Gastrocnemius medialis (tissue), 4 donors: Measurements from ENCODE around the gene ST6GALNAC2.

Experiments used
- POLR2A ChIP-seq, 2 donors: fragments of 450-650 bp; IDR thresholded peaks; one replicate each; pipeline ENCODE4 v1.6.1; 2017; ENCODE audit warnings: antibody characterized with exemption in 2 of 2, mild to moderate bottlenecking in 2 of 2, moderate library complexity in 2 of 2
- TF ChIP-seq, protein P1 (sequence below), 5 experiments: fragments of 450-650 bp in 3 of 5; fragments of 200-600 bp in 2 of 5; sonication (generic) in 2 of 5; IDR thresholded peaks in 4 of 5; conservative IDR thresholded peaks in 1 of 5; 1 replicate in 4 of 5; 2 replicates in 1 of 5; pipeline ENCODE4 v1.5.1; 2016 to 2019; ENCODE audit warnings: antibody characterized with exemption in 5 of 5, mild to moderate bottlenecking in 3 of 5, moderate library complexity in 3 of 5

DNA sequence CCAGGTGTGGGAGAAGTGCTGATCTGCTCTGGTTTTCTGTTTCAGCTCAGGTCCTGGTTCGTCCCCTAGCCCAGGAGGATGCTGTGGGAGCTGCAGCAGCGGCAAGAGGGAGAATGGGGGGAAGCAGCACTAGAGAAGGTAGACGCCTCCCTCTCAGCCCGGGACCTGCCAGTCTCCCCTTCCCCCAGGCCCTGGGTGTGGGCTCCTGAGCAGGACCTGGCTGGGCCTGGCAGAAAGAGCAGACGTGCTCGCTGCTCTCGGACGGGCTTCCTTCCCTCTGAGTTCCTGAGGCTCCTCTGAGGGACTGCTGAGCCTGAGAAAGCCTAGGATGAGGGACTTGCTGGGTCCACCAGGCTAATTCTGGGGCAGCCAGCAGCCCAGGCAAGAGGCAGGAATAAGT lies 42.7 kb downstream of the ST6GALNAC2 start:
- TF ChIP-seq POLR2A (IDR thresholded peaks at IDR 0.05) = no peak
- TF ChIP-seq, protein P1, sequence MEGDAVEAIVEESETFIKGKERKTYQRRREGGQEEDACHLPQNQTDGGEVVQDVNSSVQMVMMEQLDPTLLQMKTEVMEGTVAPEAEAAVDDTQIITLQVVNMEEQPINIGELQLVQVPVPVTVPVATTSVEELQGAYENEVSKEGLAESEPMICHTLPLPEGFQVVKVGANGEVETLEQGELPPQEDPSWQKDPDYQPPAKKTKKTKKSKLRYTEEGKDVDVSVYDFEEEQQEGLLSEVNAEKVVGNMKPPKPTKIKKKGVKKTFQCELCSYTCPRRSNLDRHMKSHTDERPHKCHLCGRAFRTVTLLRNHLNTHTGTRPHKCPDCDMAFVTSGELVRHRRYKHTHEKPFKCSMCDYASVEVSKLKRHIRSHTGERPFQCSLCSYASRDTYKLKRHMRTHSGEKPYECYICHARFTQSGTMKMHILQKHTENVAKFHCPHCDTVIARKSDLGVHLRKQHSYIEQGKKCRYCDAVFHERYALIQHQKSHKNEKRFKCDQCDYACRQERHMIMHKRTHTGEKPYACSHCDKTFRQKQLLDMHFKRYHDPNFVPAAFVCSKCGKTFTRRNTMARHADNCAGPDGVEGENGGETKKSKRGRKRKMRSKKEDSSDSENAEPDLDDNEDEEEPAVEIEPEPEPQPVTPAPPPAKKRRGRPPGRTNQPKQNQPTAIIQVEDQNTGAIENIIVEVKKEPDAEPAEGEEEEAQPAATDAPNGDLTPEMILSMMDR (IDR thresholded peaks at IDR 0.05 in 4 of 5, conservative IDR thresholded peaks at IDR 0.05 in 1 of 5) = no peak
